HG03439 (cell line): ENCODE results near the gene TMEM151A.

Experiments
- ATAC-seq: cut with Tn5 transposase; IDR thresholded peaks from one replicate; pipeline ENCODE4 v1.9.1; 2021; ENCODE audit warnings: mild to moderate bottlenecking, moderate library complexity; ENCODE audit not compliant: unreplicated experiment

The TMEM151A gene

GRCh38 chr11:66282468-66283455 is 8.9 kb upstream of the TMEM151A start:
- peak; percentile 63 for ATAC-seq

DNA sequence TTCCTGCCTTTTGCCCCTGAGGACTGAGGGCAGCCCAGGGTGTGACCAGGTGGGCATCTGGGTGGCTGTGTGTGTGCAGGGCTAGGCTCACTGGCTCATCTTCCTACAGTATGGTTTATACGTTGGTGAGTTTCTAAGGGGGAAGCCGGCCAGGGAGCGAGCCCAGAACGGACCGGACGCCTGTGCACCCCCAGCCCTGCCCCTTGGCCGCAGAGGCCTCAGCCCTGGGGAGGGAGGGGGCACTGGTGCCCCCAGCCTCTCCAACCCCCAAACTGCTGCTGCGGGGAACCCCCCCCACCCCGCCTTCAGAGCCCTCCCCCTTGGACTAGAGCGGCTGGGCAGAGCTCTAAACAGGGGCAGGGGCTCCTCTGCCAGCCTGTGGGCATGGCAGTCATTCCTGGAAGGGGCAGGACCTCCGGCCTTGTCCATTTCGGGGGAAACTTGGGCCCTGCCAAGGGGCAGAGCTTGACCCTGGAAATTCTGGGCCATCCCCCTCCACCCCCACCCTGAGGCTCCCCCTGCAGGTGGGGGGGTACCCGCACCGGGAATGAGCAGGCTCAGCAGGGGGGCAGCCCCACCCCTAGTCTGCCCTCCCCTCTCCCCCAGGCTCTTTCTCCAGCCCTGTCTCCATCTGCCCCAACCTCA is 8.1 kb upstream of the TMEM151A start:
- ATAC-seq = no peak

DNA sequence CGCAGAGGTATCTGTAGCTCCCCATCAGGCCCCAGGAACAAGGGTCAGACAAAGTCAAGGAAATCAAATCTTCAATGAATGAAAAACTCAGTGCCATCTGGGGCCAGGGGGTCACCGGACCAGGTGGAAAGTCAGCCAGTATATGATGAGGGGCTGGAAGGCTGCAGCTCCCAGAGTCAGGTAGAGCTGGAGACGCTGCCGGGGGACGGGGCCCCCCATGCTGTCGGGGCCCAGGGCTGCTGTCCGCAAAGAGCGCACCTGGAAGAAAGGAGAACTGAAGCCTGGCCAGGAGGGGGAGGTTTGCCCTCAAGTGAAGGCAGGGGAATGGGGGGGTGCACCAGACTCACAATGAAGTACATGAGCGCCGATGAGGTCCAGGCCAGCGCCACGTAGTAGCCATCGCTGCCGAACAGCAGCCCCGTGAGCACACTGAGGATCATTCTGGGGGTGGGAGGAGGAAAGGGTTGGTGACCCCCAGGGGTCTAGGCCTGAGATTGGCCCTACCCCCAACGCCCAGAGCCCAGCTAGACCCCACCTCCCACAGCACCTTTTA is 7.1 kb upstream of the TMEM151A start:
- ATAC-seq = no peak

DNA sequence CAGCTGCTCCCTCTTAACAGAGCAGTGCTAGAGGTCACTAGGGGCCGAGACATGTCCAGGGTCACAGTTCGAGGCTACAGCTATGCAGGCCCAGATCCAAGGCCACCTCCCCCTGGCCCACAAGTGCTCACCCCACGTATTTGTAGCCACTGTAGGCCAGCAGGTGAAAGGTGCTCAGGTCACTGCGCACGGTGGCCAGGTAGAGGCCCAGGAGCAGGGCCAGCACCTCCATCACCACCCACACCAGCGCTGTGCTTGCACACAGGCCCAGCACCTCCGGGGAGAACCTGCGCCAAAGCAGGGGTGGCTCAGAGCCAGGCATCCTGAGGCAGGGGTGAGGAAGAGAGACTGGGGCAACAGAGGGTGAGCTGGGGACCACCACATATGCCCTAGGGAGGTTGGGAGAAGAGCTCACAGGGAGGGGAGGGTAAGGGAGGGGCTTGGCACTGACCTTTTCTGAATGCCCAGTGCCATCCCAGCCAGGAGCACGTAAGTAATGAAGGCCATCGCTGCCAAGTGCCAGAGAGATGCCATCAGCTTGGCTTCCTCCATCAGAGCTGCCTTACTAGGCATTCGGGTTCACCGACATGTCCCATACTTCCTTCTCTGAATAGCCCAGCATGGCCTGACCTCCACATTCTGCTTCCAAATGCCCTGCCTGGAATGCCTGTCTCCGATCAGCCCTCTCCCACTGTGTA is 6.3 kb upstream of the TMEM151A start:
- no peak for ATAC-seq

- no peak for ATAC-seq
Observed at GRCh38 chr11:66286699-66287098, 5.0 kb upstream of the TMEM151A start.

GRCh38 chr11:66287211-66287888 is 4.3 kb upstream of the TMEM151A start:
- ATAC-seq = no peak

DNA sequence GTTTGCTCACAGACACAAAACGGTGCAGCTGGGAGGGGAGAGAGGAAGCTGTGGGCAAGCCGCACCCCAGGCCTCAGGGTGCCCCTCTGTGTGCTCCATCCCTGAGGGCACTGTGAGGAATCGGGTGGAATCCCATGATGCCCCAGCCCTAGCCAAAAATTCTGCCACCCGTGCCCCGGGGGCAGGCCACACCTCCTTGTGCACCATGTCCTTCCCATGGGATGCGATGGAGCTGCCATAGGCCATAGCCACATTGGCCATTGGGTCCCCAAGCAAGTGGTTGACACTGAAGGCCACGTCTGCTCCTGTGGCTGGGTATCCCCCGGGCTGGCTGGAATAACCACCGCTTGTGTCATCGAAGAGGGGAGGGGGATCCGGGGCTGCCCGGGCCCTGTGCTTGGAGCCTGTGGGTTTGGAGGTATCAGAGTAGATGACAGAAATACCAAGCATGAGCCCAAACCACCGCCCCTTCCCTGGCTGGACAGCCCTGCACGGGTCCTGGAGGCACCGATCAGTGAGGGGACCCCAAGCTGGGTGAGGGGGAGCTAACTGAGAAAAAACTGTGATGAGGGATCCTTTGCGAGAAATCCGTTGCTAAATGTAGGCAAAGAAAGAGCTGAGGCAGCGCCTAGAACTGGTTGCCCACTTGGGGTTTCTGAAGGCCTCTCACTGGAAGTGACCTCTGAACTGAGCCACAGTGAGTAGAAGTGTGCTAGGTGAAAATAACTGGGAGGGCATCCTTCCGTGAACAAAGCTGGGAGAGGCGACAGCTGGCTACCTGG is 3.6 kb upstream of the TMEM151A start:
- no peak for ATAC-seq

DNA sequence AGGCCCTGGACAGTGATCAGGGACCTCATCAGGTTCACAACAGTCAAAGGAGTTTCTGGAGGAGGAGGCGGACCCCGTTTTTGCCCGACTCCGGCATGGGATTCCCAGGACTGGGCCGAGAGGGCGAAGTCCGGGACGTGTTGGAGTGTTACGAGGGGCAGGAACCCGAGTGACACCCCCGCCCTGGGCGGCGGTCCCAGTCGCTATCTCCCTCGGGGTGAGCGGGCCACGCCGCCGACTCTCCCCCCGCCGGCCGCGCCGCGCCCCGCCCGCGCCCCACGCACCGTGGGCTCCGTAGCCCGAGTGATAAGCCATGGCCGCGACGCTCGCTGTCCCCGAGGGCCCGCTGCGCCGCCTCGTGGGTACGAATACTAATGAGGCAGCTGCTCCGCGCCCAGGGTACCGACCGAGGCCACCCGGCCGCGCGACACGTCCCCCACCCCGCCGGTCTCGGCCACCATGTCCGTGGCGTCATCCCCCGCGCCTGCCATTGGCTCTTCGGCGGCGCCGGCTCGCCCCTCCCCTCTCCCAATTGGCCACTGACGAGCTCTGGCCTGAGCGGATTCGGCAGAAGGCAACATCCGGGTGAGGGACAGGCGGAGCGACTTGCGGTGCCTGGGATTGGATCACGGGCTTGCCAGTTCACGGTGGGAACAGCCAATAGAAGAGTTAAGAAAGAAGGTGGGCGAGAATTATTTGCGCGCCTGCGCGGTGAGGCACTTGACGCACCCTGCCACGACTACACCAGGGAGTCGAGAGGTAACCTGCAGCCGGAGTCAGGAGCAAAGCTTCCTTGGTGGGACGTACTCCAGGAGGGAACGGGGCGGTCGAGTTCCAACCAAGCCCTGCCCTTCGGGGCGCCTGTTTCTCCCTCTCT is 2.8 kb upstream of the TMEM151A start, which contains the start of gene YIF1A:
YIF1A (minus strand) TSS at position 473 of the 877 bp plus-strand sequence; CDS start at position 315, 158 bp downstream.
- peak; percentile 90 for ATAC-seq

GRCh38 chr11:66289548-66290329 is 2.0 kb upstream of the TMEM151A start:
- peak; percentile 38 for ATAC-seq

DNA sequence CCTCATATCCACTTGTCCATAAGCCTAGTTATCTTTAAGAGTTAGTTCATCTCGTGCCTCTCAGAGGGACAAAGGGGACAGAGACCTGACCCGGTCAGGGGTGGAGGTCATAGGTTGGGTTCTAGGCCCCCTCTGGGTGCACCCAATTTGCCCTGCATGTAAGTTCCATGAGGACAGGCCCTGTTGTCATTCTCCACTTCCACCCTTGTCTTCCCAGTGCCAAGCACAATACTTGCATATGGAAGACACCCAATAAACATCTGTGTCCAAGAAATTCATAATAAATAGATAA is 1.4 kb upstream of the TMEM151A start:
- ATAC-seq = no peak

DNA sequence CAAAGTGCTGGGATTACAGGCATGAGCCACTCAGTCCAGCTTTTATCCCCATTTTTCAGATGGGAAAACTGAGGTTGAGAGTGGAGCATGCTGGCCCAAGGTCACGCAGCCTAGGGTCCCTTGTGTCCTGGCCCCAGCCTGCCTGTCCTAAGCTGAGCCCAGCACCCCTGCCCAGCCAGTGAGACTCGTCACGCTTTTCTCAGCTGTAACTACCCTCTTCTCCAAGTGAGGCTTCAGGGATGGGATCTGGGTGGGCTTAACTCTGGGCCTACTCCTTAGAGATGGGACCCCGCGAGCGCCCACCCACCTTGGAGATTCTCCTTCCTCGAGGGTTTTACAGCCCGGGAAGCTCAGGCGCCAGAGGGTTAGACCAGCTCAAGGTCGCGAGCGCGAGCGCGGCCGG is 390 bp upstream of the TMEM151A start:
- ATAC-seq = no peak

GRCh38 chr11:66292543-66293332 is 1.0 kb downstream of the TMEM151A start:
- ATAC-seq = no peak

DNA sequence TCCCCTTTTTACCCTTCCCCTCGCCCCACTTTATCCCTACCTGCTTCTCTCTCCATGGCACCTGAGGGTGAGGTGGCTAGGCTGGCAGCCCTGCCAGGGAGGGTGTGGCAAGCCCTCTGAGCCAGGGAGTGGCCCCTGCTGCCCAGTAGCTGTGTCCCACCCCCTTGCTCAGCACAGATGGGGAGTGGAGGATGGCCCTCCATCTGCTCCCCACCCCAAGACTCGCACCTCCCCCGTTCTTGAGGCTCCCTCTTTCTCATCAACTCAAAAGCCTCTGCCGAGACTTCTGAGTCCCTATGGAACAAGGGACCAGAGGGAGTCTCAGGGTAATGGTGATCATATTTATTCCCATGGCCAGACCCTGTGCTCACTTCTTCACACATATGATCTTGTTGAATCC is 1.7 kb downstream of the TMEM151A start:
- no peak for ATAC-seq

DNA sequence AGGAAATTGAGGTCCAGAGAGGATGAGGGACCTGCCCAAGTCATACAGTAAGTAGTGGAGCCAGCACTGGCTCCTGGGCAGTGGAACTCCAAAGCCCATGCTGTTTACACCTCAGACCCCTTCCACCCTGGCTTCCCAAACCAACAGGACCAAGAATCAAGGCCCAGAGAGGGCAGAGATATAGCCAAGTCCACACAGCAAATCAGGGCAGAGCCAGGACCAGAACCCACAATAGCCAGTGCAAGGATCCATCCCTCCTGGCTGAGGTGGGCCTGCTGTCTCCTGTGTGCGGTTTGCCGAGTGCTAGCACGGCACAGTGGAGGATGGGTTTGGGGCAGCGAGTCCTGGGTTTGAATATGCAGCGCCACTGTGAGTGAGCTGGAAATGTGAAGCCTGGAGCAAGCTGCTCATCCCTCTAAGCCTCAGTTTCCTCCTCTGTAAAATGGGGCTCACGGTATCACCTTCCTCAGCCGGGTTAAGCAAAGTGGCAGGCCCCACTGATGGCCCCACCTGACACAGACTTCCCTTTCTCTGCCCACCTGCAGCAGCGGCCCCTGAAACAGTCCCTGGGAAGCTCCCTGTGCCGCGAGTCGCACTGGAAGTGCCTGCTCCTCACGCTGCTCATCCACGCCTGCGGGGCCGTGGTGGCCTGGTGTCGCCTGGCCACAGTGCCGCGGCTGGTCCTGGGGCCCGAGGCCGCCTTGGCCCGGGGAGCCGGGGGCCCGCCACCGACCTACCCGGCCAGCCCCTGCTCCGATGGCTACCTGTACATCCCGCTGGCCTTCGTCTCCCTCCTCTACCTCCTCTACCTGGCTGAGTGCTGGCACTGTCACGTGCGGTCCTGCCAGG is 2.3 kb downstream of the TMEM151A start:
- ATAC-seq = no peak

- ATAC-seq = no peak
Observed at GRCh38 chr11:66294626-66295620, 3.2 kb downstream of the TMEM151A start.
